Fibroblast of skin of scalp (primary cell): ENCODE data around the gene FRMD3.

Experiments
- DNase-seq: peaks from one replicate; pipeline ENCODE4 v3.0.0-alpha.2; 2013

FRMD3 gene

GRCh38 chr9:83431101-83432060 is 106.8 kb downstream of the FRMD3 start:
- DNase-seq = no peak

- DNase-seq = no peak
These were observed 107.5 kb downstream of the FRMD3 start for GRCh38 chr9:83430681-83431080.

GRCh38 chr9:83429229-83429628 is 109.0 kb downstream of the FRMD3 start:
- no peak for DNase-seq

- DNase-seq = no peak
These were observed 113.0 kb downstream of the FRMD3 start for GRCh38 chr9:83425240-83425639.

- DNase-seq = no peak
These were observed 113.4 kb downstream of the FRMD3 start for GRCh38 chr9:83424831-83425230.

GRCh38 chr9:83423815-83424707 is 114.1 kb downstream of the FRMD3 start:
- DNase-seq = no peak

- peak; percentile 65 for DNase-seq
These were observed 115.7 kb downstream of the FRMD3 start for GRCh38 chr9:83422527-83422926.

- DNase-seq = no peak
These were observed 117.7 kb downstream of the FRMD3 start for GRCh38 chr9:83420486-83420885.

- DNase-seq = no peak
These were observed 118.2 kb downstream of the FRMD3 start for GRCh38 chr9:83419961-83420360.

- DNase-seq = no peak
These were observed 119.9 kb downstream of the FRMD3 start for GRCh38 chr9:83418283-83418682.

- no peak for DNase-seq
These were observed 124.8 kb downstream of the FRMD3 start for GRCh38 chr9:83413367-83413766.

- DNase-seq = no peak
These were observed 127.5 kb downstream of the FRMD3 start for GRCh38 chr9:83410701-83411100.

GRCh38 chr9:83406921-83407320 is 131.3 kb downstream of the FRMD3 start:
- DNase-seq = no peak

GRCh38 chr9:83405759-83406158 is 132.4 kb downstream of the FRMD3 start:
- peak; percentile 52 for DNase-seq

- peak; percentile 87 for DNase-seq
These were observed 134.5 kb downstream of the FRMD3 start for GRCh38 chr9:83403527-83404238.

- DNase-seq = peak; percentile 81
These were observed 136.8 kb downstream of the FRMD3 start for GRCh38 chr9:83401328-83401900.

GRCh38 chr9:83396813-83397212 is 141.4 kb downstream of the FRMD3 start:
- DNase-seq = no peak

- no peak for DNase-seq
These were observed 141.9 kb downstream of the FRMD3 start for GRCh38 chr9:83396342-83396741.

- DNase-seq = no peak
These were observed 146.0 kb downstream of the FRMD3 start for GRCh38 chr9:83392228-83392627.

- DNase-seq = no peak
These were observed 149.9 kb downstream of the FRMD3 start for GRCh38 chr9:83388346-83388745.

- no peak for DNase-seq
These were observed 150.6 kb downstream of the FRMD3 start for GRCh38 chr9:83387401-83388185.
